ENCODE data around the gene SUPT3H.

SUPT3H gene

GRCh38 chr6:45174045-45174444, 203.7 kb downstream of the SUPT3H start:
- H2BK120ac ChIP-seq (ENCODE audit: insufficient read depth, low read length, poor library complexity): no peak overlapping the region
- WGBS (ENCODE audit: extremely low coverage, insufficient coverage, insufficient read length): no CpG with 5 or more reads among the region's 3 CpGs

DNA sequence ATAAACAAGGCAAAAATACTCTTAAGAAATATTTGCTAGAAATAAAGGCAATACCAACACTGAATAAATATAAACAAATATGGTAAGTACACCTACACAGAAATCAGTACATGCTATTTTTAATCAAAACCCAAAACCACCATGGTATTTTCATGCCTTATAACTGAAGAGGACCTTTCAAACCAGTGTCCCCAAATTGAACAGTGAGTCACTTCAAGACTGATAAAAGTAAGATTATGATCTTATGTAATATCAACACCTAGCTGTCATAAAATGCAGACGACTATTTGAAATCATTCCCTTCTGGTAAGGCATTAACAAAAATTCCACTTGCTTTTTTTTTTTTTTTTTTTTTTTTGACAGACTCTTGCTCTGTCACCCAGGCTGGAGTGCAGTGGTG, 206.4 kb downstream of the SUPT3H start:
- Histone ChIP-seq H3K4me3 (ENCODE audit: low read depth, low read length) (no peak overlapping the region), H2BK120ac (ENCODE audit: insufficient read depth, low read length, poor library complexity) (no peak overlapping the region), H3K36me3 (ENCODE audit: control insufficient read depth in 1 of 2, insufficient read depth in 2 of 2, low read length in 2 of 2) (no peaks in the 10 kb centered on the region), H3K9ac (ENCODE audit: low read length) (no peak overlapping the region), H3K79me1 (ENCODE audit: low read length) (no peaks in the 10 kb centered on the region), H2AK5ac (ENCODE audit: low read length) (no peak overlapping the region), H4K12ac (ENCODE audit: low read depth, low read length) (no peak overlapping the region), H3K79me2 (ENCODE audit: control insufficient read depth, insufficient read depth, low read length, poor library complexity) (no peaks in the 10 kb centered on the region), H3K4me2 (ENCODE audit: low read length) (no peak overlapping the region), H2AFZ (ENCODE audit: insufficient read depth, low read length, poor library complexity) (no peak overlapping the region), H4K8ac (ENCODE audit: low read depth, low read length) (no peak overlapping the region), H3K27ac (ENCODE audit: low read depth, low read length) (no peak overlapping the region), H3K18ac (ENCODE audit: low read length) (no peak overlapping the region), H3K4ac (ENCODE audit: low read depth, low read length) (no peak overlapping the region), H4K91ac (ENCODE audit: low read depth, low read length) (no peak overlapping the region), H3K4me1 (ENCODE audit: control insufficient read depth in 1 of 2, insufficient read depth in 2 of 2, low read length in 2 of 2) (no peaks in the 10 kb centered on the region), H2BK5ac (ENCODE audit: low read depth, low read length, poor library complexity) (no peak overlapping the region), H3K23ac (ENCODE audit: low read length) (no peak overlapping the region), H3K27me3 (ENCODE audit: insufficient read depth, low read length) (no peaks in the 10 kb centered on the region), H3K14ac (ENCODE audit: low read length) (no peak overlapping the region), H2BK12ac (ENCODE audit: low read length) (no peak overlapping the region), H3K9me3 (ENCODE audit: insufficient read depth, low read depth, low read length) (no peaks in the 10 kb centered on the region)
- no CpG with 5 or more reads among the region's 1 CpG for WGBS (ENCODE audit: extremely low coverage, insufficient coverage, insufficient read length)
- no peak for DNase-seq

More at GRCh38 chr6:45174045-45174444, 203.7 kb downstream of the SUPT3H start:
- Histone ChIP-seq H3K14ac (ENCODE audit: low read length) (no peak overlapping the region), H3K9ac (ENCODE audit: low read length) (no peak overlapping the region), H3K4me1 (ENCODE audit: control insufficient read depth in 1 of 2, insufficient read depth in 2 of 2, low read length in 2 of 2) (no peaks in the 10 kb centered on the region), H3K18ac (ENCODE audit: low read length) (no peak overlapping the region), H3K4me3 (ENCODE audit: low read depth, low read length) (no peak overlapping the region), H2AK5ac (ENCODE audit: low read length) (no peak overlapping the region), H2AFZ (ENCODE audit: insufficient read depth, low read length, poor library complexity) (no peak overlapping the region), H3K4ac (ENCODE audit: low read depth, low read length) (no peak overlapping the region), H3K9me3 (ENCODE audit: insufficient read depth, low read depth, low read length) (no peaks in the 10 kb centered on the region), H3K79me2 (ENCODE audit: control insufficient read depth, insufficient read depth, low read length, poor library complexity) (no peaks in the 10 kb centered on the region), H3K27ac (ENCODE audit: low read depth, low read length) (no peak overlapping the region), H3K27me3 (ENCODE audit: insufficient read depth, low read length) (no peaks in the 10 kb centered on the region), H3K79me1 (ENCODE audit: low read length) (no peaks in the 10 kb centered on the region), H3K36me3 (ENCODE audit: control insufficient read depth in 1 of 2, insufficient read depth in 2 of 2, low read length in 2 of 2) (no peaks in the 10 kb centered on the region), H4K8ac (ENCODE audit: low read depth, low read length) (no peak overlapping the region), H3K23ac (ENCODE audit: low read length) (no peak overlapping the region), H4K91ac (ENCODE audit: low read depth, low read length) (no peak overlapping the region), H3K4me2 (ENCODE audit: low read length) (no peak overlapping the region), H4K12ac (ENCODE audit: low read depth, low read length) (no peak overlapping the region), H2BK12ac (ENCODE audit: low read length) (no peak overlapping the region), H2BK5ac (ENCODE audit: low read depth, low read length, poor library complexity) (no peak overlapping the region)
- no peak for DNase-seq

GRCh38 chr6:45170309-45170708, 207.4 kb downstream of the SUPT3H start:
- no peak overlapping the region for H3K27ac ChIP-seq (ENCODE audit: low read depth, low read length)
- H2BK12ac ChIP-seq (ENCODE audit: low read length): no peak overlapping the region
- no peak overlapping the region for H3K4me2 ChIP-seq (ENCODE audit: low read length)
- no peak overlapping the region for H4K12ac ChIP-seq (ENCODE audit: low read depth, low read length)
- no peak overlapping the region for H4K91ac ChIP-seq (ENCODE audit: low read depth, low read length)
- H3K9me3 ChIP-seq (ENCODE audit: insufficient read depth, low read depth, low read length): no peaks in the 10 kb centered on the region
- no peak for DNase-seq
- H3K27me3 ChIP-seq (ENCODE audit: insufficient read depth, low read length): no peaks in the 10 kb centered on the region
- no peaks in the 10 kb centered on the region for H3K79me2 ChIP-seq (ENCODE audit: control insufficient read depth, insufficient read depth, low read length, poor library complexity)
- no peak overlapping the region for H3K14ac ChIP-seq (ENCODE audit: low read length)
- no peak overlapping the region for H2BK120ac ChIP-seq (ENCODE audit: insufficient read depth, low read length, poor library complexity)
- no peaks in the 10 kb centered on the region for H3K79me1 ChIP-seq (ENCODE audit: low read length)
- H2BK5ac ChIP-seq (ENCODE audit: low read depth, low read length, poor library complexity): no peak overlapping the region
- no peak overlapping the region for H3K9ac ChIP-seq (ENCODE audit: low read length)
- H3K23ac ChIP-seq (ENCODE audit: low read length): no peak overlapping the region
- no peak overlapping the region for H3K4me3 ChIP-seq (ENCODE audit: low read depth, low read length)
- H2AFZ ChIP-seq (ENCODE audit: insufficient read depth, low read length, poor library complexity): no peak overlapping the region
- no peaks in the 10 kb centered on the region for H3K4me1 ChIP-seq (ENCODE audit: control insufficient read depth in 1 of 2, insufficient read depth in 2 of 2, low read length in 2 of 2)
- no CpG with 5 or more reads among the region's 2 CpGs for WGBS (ENCODE audit: extremely low coverage, insufficient coverage, insufficient read length)
- no peak overlapping the region for H3K4ac ChIP-seq (ENCODE audit: low read depth, low read length)
- H2AK5ac ChIP-seq (ENCODE audit: low read length): no peak overlapping the region
- no peaks in the 10 kb centered on the region for H3K36me3 ChIP-seq (ENCODE audit: control insufficient read depth in 1 of 2, insufficient read depth in 2 of 2, low read length in 2 of 2)
- H4K8ac ChIP-seq (ENCODE audit: low read depth, low read length): no peak overlapping the region
- H3K18ac ChIP-seq (ENCODE audit: low read length): no peak overlapping the region

DNA sequence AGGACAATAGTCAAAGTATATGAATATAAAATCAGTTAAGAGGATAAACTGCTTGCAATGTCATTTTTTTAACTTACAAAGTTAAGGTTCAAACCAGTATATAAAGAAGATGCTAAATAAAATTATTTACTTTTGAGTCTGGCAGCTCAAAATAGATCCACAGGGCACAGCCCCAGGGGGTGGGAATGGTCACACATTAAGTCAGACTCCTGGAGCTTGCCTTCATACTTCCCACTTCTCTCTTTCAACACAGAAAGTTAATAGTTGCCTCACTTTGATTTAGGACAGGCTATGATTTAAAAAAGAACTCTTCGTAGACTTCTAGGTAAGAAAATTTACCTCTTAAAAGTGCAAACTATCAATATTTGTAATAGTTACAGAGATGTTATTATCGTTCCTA, 207.9 kb downstream of the SUPT3H start:
- no peak overlapping the region for H4K12ac ChIP-seq (ENCODE audit: low read depth, low read length)
- H3K36me3 ChIP-seq (ENCODE audit: control insufficient read depth in 1 of 2, insufficient read depth in 2 of 2, low read length in 2 of 2): no peaks in the 10 kb centered on the region
- H3K4me1 ChIP-seq (ENCODE audit: control insufficient read depth in 1 of 2, insufficient read depth in 2 of 2, low read length in 2 of 2): no peaks in the 10 kb centered on the region
- no peak overlapping the region for H2AFZ ChIP-seq (ENCODE audit: insufficient read depth, low read length, poor library complexity)
- no peak overlapping the region for H2BK5ac ChIP-seq (ENCODE audit: low read depth, low read length, poor library complexity)
- H4K91ac ChIP-seq (ENCODE audit: low read depth, low read length): no peak overlapping the region
- no peak overlapping the region for H3K4ac ChIP-seq (ENCODE audit: low read depth, low read length)
- no peaks in the 10 kb centered on the region for H3K9me3 ChIP-seq (ENCODE audit: insufficient read depth, low read depth, low read length)
- H3K23ac ChIP-seq (ENCODE audit: low read length): no peak overlapping the region
- no CpG with 5 or more reads among the region's 2 CpGs for WGBS (ENCODE audit: extremely low coverage, insufficient coverage, insufficient read length)
- no peak overlapping the region for H2BK12ac ChIP-seq (ENCODE audit: low read length)
- no peak overlapping the region for H3K27ac ChIP-seq (ENCODE audit: low read depth, low read length)
- H3K9ac ChIP-seq (ENCODE audit: low read length): no peak overlapping the region
- H3K14ac ChIP-seq (ENCODE audit: low read length): no peak overlapping the region
- H3K4me2 ChIP-seq (ENCODE audit: low read length): no peak overlapping the region
- no peaks in the 10 kb centered on the region for H3K79me1 ChIP-seq (ENCODE audit: low read length)
- no peaks in the 10 kb centered on the region for H3K79me2 ChIP-seq (ENCODE audit: control insufficient read depth, insufficient read depth, low read length, poor library complexity)
- no peak overlapping the region for H3K4me3 ChIP-seq (ENCODE audit: low read depth, low read length)
- no peak overlapping the region for H3K18ac ChIP-seq (ENCODE audit: low read length)
- no peak overlapping the region for H2AK5ac ChIP-seq (ENCODE audit: low read length)
- no peak for DNase-seq
- H2BK120ac ChIP-seq (ENCODE audit: insufficient read depth, low read length, poor library complexity): no peak overlapping the region
- H3K27me3 ChIP-seq (ENCODE audit: insufficient read depth, low read length): no peaks in the 10 kb centered on the region
- no peak overlapping the region for H4K8ac ChIP-seq (ENCODE audit: low read depth, low read length)

Measured in trophoblast cell (in vitro differentiated cells and primary cell).